Gastroesophageal sphincter (tissue), 4 donors: ENCODE results near the gene BAG3. TPM values are rescaled to one million over a fixed set of nuclear protein-coding genes. Genes with fewer than 3 reads are reported as not detected.

ENCODE experiments used
- ATAC-seq: fragments of 150-250 bp; one replicate; pipeline ENCODE4 v1.9.1; 2016; ENCODE audit warnings: mild to moderate bottlenecking, moderate library complexity
- H3K27ac ChIP-seq, 4 donors: fragments of 200-600 bp; sonication (generic) in 3 of 4; 1 replicate in 3 of 4; 2 replicates in 1 of 4; pipeline ENCODE4 v1.5.1; 2016 to 2019
- H3K27me3 ChIP-seq: fragments of 200-600 bp; sonication (generic); one replicate; pipeline ENCODE4 v1.5.1; 2019
- H3K36me3 ChIP-seq, 2 donors: fragments of 200-600 bp; sonication (generic); one replicate each; pipeline ENCODE4 v1.5.1; 2019; ENCODE audit warnings: control low read depth in 1 of 2
- H3K4me1 ChIP-seq, 3 donors: fragments of 200-600 bp; sonication (generic); 1 replicate in 2 of 3; 2 replicates in 1 of 3; pipeline ENCODE4 v1.5.1; 2016 to 2019; ENCODE audit warnings: control low read depth in 2 of 3
- H3K4me3 ChIP-seq, 2 donors: fragments of 200-600 bp; sonication (generic); one replicate each; pipeline ENCODE4 v1.5.1; 2019; ENCODE audit warnings: mild to moderate bottlenecking in 1 of 2, moderate library complexity in 1 of 2
- H3K9me3 ChIP-seq, 3 donors: fragments of 200-600 bp; sonication (generic); one replicate each; pipeline ENCODE4 v1.5.1; 2017 to 2019; ENCODE audit warnings: control low read depth in 2 of 3
- CTCF ChIP-seq, 4 experiments: fragments of 200-600 bp in 2 of 4; fragments of 450-650 bp in 2 of 4; sonication (generic) in 1 of 4; IDR thresholded peaks; one replicate each; pipeline ENCODE4 v1.5.1; 2017 to 2019; ENCODE audit warnings: antibody characterized with exemption in 4 of 4, mild to moderate bottlenecking in 2 of 4, moderate library complexity in 2 of 4
- EP300 ChIP-seq: sonication (generic); formaldehyde crosslinking; IDR thresholded peaks from one replicate; pipeline ENCODE4 v1.6.1; 2017; ENCODE audit warnings: antibody characterized with exemption, mild to moderate bottlenecking
- POLR2A ChIP-seq, 2 donors: fragments of 450-650 bp; IDR thresholded peaks; one replicate each; pipeline ENCODE4 v1.6.1; 2017; ENCODE audit warnings: antibody characterized with exemption in 2 of 2, mild to moderate bottlenecking in 2 of 2, moderate library complexity in 1 of 2
- POLR2AphosphoS5 ChIP-seq: sonication (generic); formaldehyde crosslinking; IDR thresholded peaks from one replicate; pipeline ENCODE4 v1.6.1; 2017; ENCODE audit warnings: antibody characterized with exemption
- WGBS, 2 donors: methylation state at CpG; one replicate each; pipeline ENCODE4 v1.1.5; 2018; ENCODE audit warnings: low coverage in 1 of 2; 5-methylcytosine and 5-hydroxymethylcytosine counted together
- total RNA-seq, 4 donors: library from RNA; depleted of rRNA; stranded (reverse); fragments of >200 nt; gene quantifications; one replicate each; pipeline ENCODE4 v1.1.0, GENCODE V29; 2016

The BAG3 gene
- total RNA-seq, 4 donors from 2014 or later: 31.2 to 80.4 (median 61.4) TPM

GRCh38 chr10:119638982-119639381, 12.2 kb upstream of the BAG3 start:
- H3K27ac ChIP-seq: no peak overlapping the region
- no peaks in the 10 kb centered on the region for H3K4me1 ChIP-seq
- no peaks in the 10 kb centered on the region for H3K9me3 ChIP-seq
- TF ChIP-seq CTCF (IDR thresholded peaks at IDR 0.05) (no peak), POLR2AphosphoS5 (no peak), POLR2A (IDR thresholded peaks at IDR 0.05) (no peak), EP300 (no peak)
- no peaks in the 10 kb centered on the region for H3K27me3 ChIP-seq
- ATAC-seq: no peak
- no peak overlapping the region for H3K4me3 ChIP-seq
- WGBS, 2 donors: 60 to 72% methylated on average over 1 to 7 of the region's 7 CpGs
- no peaks in the 10 kb centered on the region for H3K36me3 ChIP-seq

- no peaks in the 10 kb centered on the region for H3K27me3 ChIP-seq
- TF ChIP-seq CTCF (IDR thresholded peaks at IDR 0.05) (no peak), POLR2AphosphoS5 (no peak), POLR2A (IDR thresholded peaks at IDR 0.05) (no peak), EP300 (no peak)
These were observed 10.8 kb upstream of the BAG3 start for GRCh38 chr10:119640384-119640783.

GRCh38 chr10:119640875-119641526, 10.2 kb upstream of the BAG3 start:
- H3K27ac ChIP-seq: no peak overlapping the region
- peaks cover 0 to 18% (median 0%) of the 10 kb centered on the region in 3 donors for H3K9me3 ChIP-seq
- no peak for TF ChIP-seq EP300
- no peak for TF ChIP-seq POLR2AphosphoS5
- no peak for TF ChIP-seq CTCF (IDR thresholded peaks at IDR 0.05)
- TF ChIP-seq POLR2A (IDR thresholded peaks at IDR 0.05): no peak
- WGBS, 2 donors: 66 to 100% methylated on average over 1 to 8 of the region's 8 CpGs
- H3K27me3 ChIP-seq: no peaks in the 10 kb centered on the region
- ATAC-seq: no peak
- H3K4me1 ChIP-seq: no peaks in the 10 kb centered on the region
- no peak overlapping the region for H3K4me3 ChIP-seq
- no peaks in the 10 kb centered on the region for H3K36me3 ChIP-seq

More at GRCh38 chr10:119640384-119640783, 10.8 kb upstream of the BAG3 start:
- H3K4me3 ChIP-seq: no peak overlapping the region
- H3K36me3 ChIP-seq: no peaks in the 10 kb centered on the region
- no peaks in the 10 kb centered on the region for H3K4me1 ChIP-seq
- 95 to 100% methylated on average over 1 to 4 of the region's 6 CpGs for WGBS, 2 donors
- no peak for ATAC-seq
- H3K9me3 ChIP-seq: peaks cover 0 to 12% (median 0%) of the 10 kb centered on the region in 3 donors
- no peak overlapping the region for H3K27ac ChIP-seq

- H3K4me1 ChIP-seq: no peaks in the 10 kb centered on the region
- peaks cover 0 to 18% (median 0%) of the 10 kb centered on the region in 3 donors for H3K9me3 ChIP-seq
- WGBS, 2 donors: 72 to 100% methylated on average over 1 to 2 of the region's 2 CpGs
- H3K4me3 ChIP-seq: no peak overlapping the region
- H3K27me3 ChIP-seq: no peaks in the 10 kb centered on the region
- no peaks in the 10 kb centered on the region for H3K36me3 ChIP-seq
- TF ChIP-seq POLR2AphosphoS5 (no peak), EP300 (no peak), CTCF (IDR thresholded peaks at IDR 0.05) (no peak), POLR2A (IDR thresholded peaks at IDR 0.05) (no peak)
- H3K27ac ChIP-seq: no peak overlapping the region
- no peak for ATAC-seq
These were observed 8.5 kb upstream of the BAG3 start for GRCh38 chr10:119642556-119643111.
